A673 (cell line): ENCODE data around the gene NLRX1. TPM values are rescaled to one million over a fixed set of nuclear protein-coding genes. Genes with fewer than 3 reads are reported as not detected.

Experiments
- BruUV-seq: library from RNA; stranded (reverse); fragments of 400-500 nt; replicated peaks from 2 replicates; lab custom pipeline; 2021; lab: Mats Ljungman, UMichigan
- CTCF ChIA-PET: fragments of 300-600 bp; sonication (Branson Sonifier 250); formaldehyde crosslinking; loops from one replicate; lab custom pipeline; 2022; ENCODE audit warnings: antibody characterized with exemption; lab: Charles Lee
- POLR2A ChIA-PET: fragments of 300-600 bp; sonication (Branson Sonifier 250); formaldehyde crosslinking; loops from one replicate; lab custom pipeline; 2022; ENCODE audit warnings: antibody characterized with exemption; ENCODE audit not compliant: low non-redundant PET; lab: Charles Lee
- DNase-seq: peaks from one replicate; pipeline ENCODE4 v3.0.0-alpha.2; 2015; ENCODE audit warnings: low spot score
- H3K27ac ChIP-seq: fragments of 200-600 bp; sonication (generic); 2 replicates; pipeline ENCODE4 v1.5.1; 2016; ENCODE audit warnings: mixed run types, low read depth, mild to moderate bottlenecking, mixed read lengths, antibody characterized with exemption, low read length; ENCODE audit not compliant: poor library complexity, severe bottlenecking
- H3K27me3 ChIP-seq: fragments of 200-600 bp; sonication (generic); replicated peaks from 2 replicates; pipeline ENCODE4 v1.6.1; 2017; ENCODE audit warnings: mixed run types, low read depth, mild to moderate bottlenecking, mixed read lengths, antibody characterized with exemption, low read length; ENCODE audit not compliant: insufficient read depth, poor library complexity
- H3K36me3 ChIP-seq: fragments of 200-600 bp; sonication (generic); 2 replicates; pipeline ENCODE4 v1.6.1; 2016; ENCODE audit warnings: mixed run types, mild to moderate bottlenecking, mixed read lengths, antibody characterized with exemption, low read length; ENCODE audit not compliant: insufficient read depth, poor library complexity, severe bottlenecking
- H3K4me1 ChIP-seq: fragments of 200-600 bp; sonication (generic); 2 replicates; pipeline ENCODE4 v1.6.1; 2017; ENCODE audit warnings: mixed run types, mild to moderate bottlenecking, mixed read lengths, antibody characterized with exemption, low read length; ENCODE audit not compliant: insufficient read depth, poor library complexity, severe bottlenecking
- H3K4me3 ChIP-seq: fragments of 200-600 bp; sonication (generic); 2 replicates; pipeline ENCODE4 v1.5.1; 2016; ENCODE audit warnings: low read depth, mixed run types, mild to moderate bottlenecking, mixed read lengths, low read length; ENCODE audit not compliant: poor library complexity, severe bottlenecking
- H3K9me3 ChIP-seq: fragments of 200-600 bp; sonication (generic); 2 replicates; pipeline ENCODE4 v1.6.1; 2016; ENCODE audit warnings: mixed run types, low read depth, mild to moderate bottlenecking, mixed read lengths, antibody characterized with exemption, low read length; ENCODE audit not compliant: poor library complexity, severe bottlenecking
- CTCF ChIP-seq: fragments of 300-800, 200-600 bp; sonication (generic); conservative IDR thresholded peaks from 2 replicates; pipeline ENCODE4 v1.5.1; 2017; ENCODE audit warnings: low read depth, mild to moderate bottlenecking, antibody characterized with exemption, low read length, moderate library complexity, mixed read lengths
- EZH2 ChIP-seq: fragments of 200-600 bp; sonication (generic); IDR thresholded peaks from 2 replicates; pipeline ENCODE4 v1.6.1; 2017; ENCODE audit warnings: borderline replicate concordance, low read depth, mild to moderate bottlenecking, mixed read lengths, antibody characterized with exemption, low read length; ENCODE audit not compliant: poor library complexity, severe bottlenecking
- intact Hi-C: fragments of 100-400 bp; cut with micrococcal nuclease; formaldehyde crosslinking; loops from one replicate; pipeline ENCODE4 v1.10.0; 2022; ENCODE audit not compliant: unreplicated experiment
- total RNA-seq: library from RNA; stranded (reverse); gene quantifications from 2 replicates; pipeline ENCODE4 v1.2.3, GENCODE V29; 2021

Gene NLRX1
- total RNA-seq, 1 experiment from 2014 or later = 1.4 TPM

DNA sequence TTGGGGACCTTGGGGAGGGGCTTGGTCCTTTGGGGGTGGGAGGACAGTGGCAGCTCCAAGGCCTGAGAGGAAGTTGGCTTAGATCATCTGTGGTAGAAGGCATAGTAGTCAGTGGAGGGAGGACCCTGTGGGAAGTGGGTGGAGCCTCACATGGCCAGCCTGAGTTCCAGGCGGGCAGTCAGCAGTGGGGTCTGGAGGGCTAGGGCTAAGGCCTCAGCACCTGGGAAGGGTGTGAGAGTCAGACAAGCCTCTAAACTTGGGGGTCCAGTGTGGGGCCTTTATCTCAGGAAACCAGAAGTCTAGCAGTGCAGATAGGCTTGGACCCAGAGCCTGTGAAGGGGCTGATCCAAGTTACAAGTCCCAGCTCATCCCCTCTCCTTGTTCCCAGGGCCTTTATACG, 4.0 kb downstream of the NLRX1 start:
- intact Hi-C loops = no loop called here
- TF ChIP-seq EZH2 = no peak
- TF ChIP-seq CTCF = no peak
- no peak overlapping the region for H3K4me3 ChIP-seq
- CTCF ChIA-PET = no interaction called here
- H3K9me3 ChIP-seq = no peaks in the 10 kb centered on the region
- BruUV-seq = no TSS peak
- peaks cover 9% of the 10 kb centered on the region for H3K4me1 ChIP-seq
- no peak for DNase-seq
- POLR2A ChIA-PET = no interaction called here
- no peaks in the 10 kb centered on the region for H3K36me3 ChIP-seq
- H3K27me3 ChIP-seq = no peaks in the 10 kb centered on the region
- no peak overlapping the region for H3K27ac ChIP-seq

GRCh38 chr11:119173453-119173852, 4.9 kb downstream of the NLRX1 start:
- CTCF ChIA-PET = interaction anchor here (0.5 kb wide), 1 partner anchor 36 kb away, joined by 3 read pairs; no protein-coding TSS in a partner anchor

GRCh38 chr11:119175493-119176077, 7.1 kb downstream of the NLRX1 start:
- peak; percentile 85 for DNase-seq
- POLR2A ChIA-PET = no interaction called here
- no TSS peak for BruUV-seq
- peaks cover 9% of the 10 kb centered on the region for H3K4me1 ChIP-seq
- H3K36me3 ChIP-seq = no peaks in the 10 kb centered on the region
- intact Hi-C loops = no loop called here
- H3K27me3 ChIP-seq = no peaks in the 10 kb centered on the region
- CTCF ChIA-PET = interaction anchor here (0.6 kb wide), 1 partner anchor 298 kb away, joined by 3 read pairs; no protein-coding TSS in a partner anchor
- H3K4me3 ChIP-seq = no peak overlapping the region
- TF ChIP-seq CTCF (no peak), EZH2 (no peak)
- no peaks in the 10 kb centered on the region for H3K9me3 ChIP-seq
- peak overlapping the region; percentile 7 for H3K27ac ChIP-seq

More at GRCh38 chr11:119173453-119173852, 4.9 kb downstream of the NLRX1 start:
- no peaks in the 10 kb centered on the region for H3K9me3 ChIP-seq
- intact Hi-C loops = no loop called here
- no peak overlapping the region for H3K27ac ChIP-seq
- no peak overlapping the region for H3K4me3 ChIP-seq
- no TSS peak for BruUV-seq
- peaks cover 9% of the 10 kb centered on the region for H3K4me1 ChIP-seq
- POLR2A ChIA-PET = no interaction called here
- no peak for DNase-seq
- no peaks in the 10 kb centered on the region for H3K27me3 ChIP-seq
- TF ChIP-seq CTCF = no peak
- no peak for TF ChIP-seq EZH2
- no peaks in the 10 kb centered on the region for H3K36me3 ChIP-seq
